Loucy (cell line): ENCODE results near the gene GRIP1.
"Not testable (repeated sequence)": the region's sequence is repeated elsewhere in the genome, so short reads cannot be mapped to it uniquely, and the experiment has no call there.

Source experiments
- EZH2phosphoT487 ChIP-seq: fragments of 200-600 bp; IDR thresholded peaks from 2 replicates; pipeline ENCODE4 v1.6.1; 2018; ENCODE audit warnings: antibody characterized with exemption, mild to moderate bottlenecking, moderate library complexity, borderline replicate concordance
- TF ChIP-seq, protein P1 (sequence below): fragments of 200-600 bp; sonication (generic); conservative IDR thresholded peaks from 2 replicates; pipeline ENCODE4 v1.5.1; 2014; ENCODE audit warnings: mild to moderate bottlenecking, antibody characterized with exemption, low read length

DNA sequence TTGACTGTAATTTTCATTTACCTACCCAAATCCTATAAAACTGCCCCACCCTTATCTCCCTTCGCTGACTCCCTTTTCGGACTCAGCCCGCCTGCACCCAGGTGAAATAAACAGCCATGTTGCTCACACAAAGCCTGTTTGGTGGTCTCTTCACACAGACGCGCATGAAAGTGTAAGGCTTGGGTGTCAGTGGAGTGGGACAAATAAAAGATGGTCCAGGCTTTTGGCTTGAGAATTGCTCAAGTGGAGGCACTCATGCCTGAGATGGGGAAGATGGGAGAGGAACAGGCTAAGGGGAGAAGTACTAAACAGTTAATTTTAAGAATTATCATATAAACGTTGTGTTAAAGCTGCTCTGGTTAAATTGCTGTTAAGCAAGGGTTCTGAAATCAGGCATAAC, 180.8 kb downstream of the GRIP1 start:
- TF ChIP-seq, protein P1, sequence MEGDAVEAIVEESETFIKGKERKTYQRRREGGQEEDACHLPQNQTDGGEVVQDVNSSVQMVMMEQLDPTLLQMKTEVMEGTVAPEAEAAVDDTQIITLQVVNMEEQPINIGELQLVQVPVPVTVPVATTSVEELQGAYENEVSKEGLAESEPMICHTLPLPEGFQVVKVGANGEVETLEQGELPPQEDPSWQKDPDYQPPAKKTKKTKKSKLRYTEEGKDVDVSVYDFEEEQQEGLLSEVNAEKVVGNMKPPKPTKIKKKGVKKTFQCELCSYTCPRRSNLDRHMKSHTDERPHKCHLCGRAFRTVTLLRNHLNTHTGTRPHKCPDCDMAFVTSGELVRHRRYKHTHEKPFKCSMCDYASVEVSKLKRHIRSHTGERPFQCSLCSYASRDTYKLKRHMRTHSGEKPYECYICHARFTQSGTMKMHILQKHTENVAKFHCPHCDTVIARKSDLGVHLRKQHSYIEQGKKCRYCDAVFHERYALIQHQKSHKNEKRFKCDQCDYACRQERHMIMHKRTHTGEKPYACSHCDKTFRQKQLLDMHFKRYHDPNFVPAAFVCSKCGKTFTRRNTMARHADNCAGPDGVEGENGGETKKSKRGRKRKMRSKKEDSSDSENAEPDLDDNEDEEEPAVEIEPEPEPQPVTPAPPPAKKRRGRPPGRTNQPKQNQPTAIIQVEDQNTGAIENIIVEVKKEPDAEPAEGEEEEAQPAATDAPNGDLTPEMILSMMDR = not testable (repeated sequence)
- TF ChIP-seq EZH2phosphoT487 = not testable (repeated sequence)
